Astrocyte (in vitro differentiated cells and primary cell): Measurements from ENCODE around the gene KCNMA1. TPM values are rescaled to one million over a fixed set of nuclear protein-coding genes. Genes with fewer than 3 reads are reported as not detected.

ENCODE experiments used
- DNase-seq: peaks from one replicate; pipeline ENCODE4 v3.0.0-alpha.2; 2010; ENCODE audit warnings: low read depth
- FAIRE-seq: peaks from 2 replicates; lab custom pipeline; 2011; peaks lifted over from hg19 to GRCh38; lab: Jason Lieb, UNC
- H2AFZ ChIP-seq: 2 replicates; pipeline ENCODE4 v1.6.0; 2012; ENCODE audit warnings: low read depth, low read length, inconsistent platforms
- H3K27ac ChIP-seq: 2 replicates; pipeline ENCODE4 v1.5.1; 2011; ENCODE audit warnings: low read depth, low read length, inconsistent platforms
- H3K27me3 ChIP-seq: 2 replicates; pipeline ENCODE4 v1.6.0; 2011; ENCODE audit warnings: low read length, inconsistent platforms; ENCODE audit not compliant: insufficient read depth
- H3K36me3 ChIP-seq: 2 replicates; pipeline ENCODE4 v1.5.1; 2011; ENCODE audit warnings: low read length, inconsistent platforms; ENCODE audit not compliant: insufficient read depth
- H3K4me1 ChIP-seq: 2 replicates; pipeline ENCODE4 v1.5.1; 2011; ENCODE audit warnings: low read length, inconsistent platforms; ENCODE audit not compliant: insufficient read depth
- H3K4me2 ChIP-seq: 2 replicates; pipeline ENCODE4 v1.6.0; 2012; ENCODE audit warnings: low read length, inconsistent platforms
- H3K4me3 ChIP-seq: 2 replicates; pipeline ENCODE4 v1.5.1; 2011; ENCODE audit warnings: low read depth, mild to moderate bottlenecking, low read length, inconsistent platforms; ENCODE audit not compliant: insufficient read depth
- H3K79me2 ChIP-seq: 2 replicates; pipeline ENCODE4 v1.6.0; 2012; ENCODE audit warnings: mild to moderate bottlenecking, low read length, inconsistent platforms; ENCODE audit not compliant: insufficient read depth
- H3K9ac ChIP-seq: 2 replicates; pipeline ENCODE4 v1.6.0; 2012; ENCODE audit warnings: mild to moderate bottlenecking, low read length, inconsistent platforms
- H3K9me3 ChIP-seq: 2 replicates; pipeline ENCODE4 v1.5.1; 2012; ENCODE audit warnings: low read depth, mild to moderate bottlenecking, low read length, inconsistent platforms; ENCODE audit not compliant: insufficient read depth
- H4K20me1 ChIP-seq: 2 replicates; pipeline ENCODE4 v1.6.0; 2012; ENCODE audit warnings: low read length, inconsistent platforms; ENCODE audit not compliant: insufficient read depth
- H3K27ac Mint-ChIP-seq: one replicate; pipeline ENCODE4 v1.8.0; 2021; ENCODE audit warnings: mild to moderate bottlenecking, mixed read lengths; ENCODE audit not compliant: unreplicated experiment
- H3K27me3 Mint-ChIP-seq: one replicate; pipeline ENCODE4 v1.8.0; 2021; ENCODE audit warnings: low read depth, mixed read lengths; ENCODE audit not compliant: unreplicated experiment
- H3K36me3 Mint-ChIP-seq: one replicate; pipeline ENCODE4 v1.8.0; 2021; ENCODE audit warnings: low read depth, mixed read lengths; ENCODE audit not compliant: unreplicated experiment
- H3K4me1 Mint-ChIP-seq: one replicate; pipeline ENCODE4 v1.8.0; 2021; ENCODE audit warnings: low read depth, mixed read lengths; ENCODE audit not compliant: unreplicated experiment
- H3K4me3 Mint-ChIP-seq: one replicate; pipeline ENCODE4 v1.8.0; 2021; ENCODE audit warnings: mild to moderate bottlenecking, moderate library complexity, mixed read lengths; ENCODE audit not compliant: unreplicated experiment
- H3K9me3 Mint-ChIP-seq: one replicate; pipeline ENCODE4 v1.8.0; 2021; ENCODE audit warnings: mild to moderate bottlenecking, mixed read lengths; ENCODE audit not compliant: unreplicated experiment
- EZH2 ChIP-seq: IDR thresholded peaks from 2 replicates; pipeline ENCODE4 v1.6.1; 2012; ENCODE audit warnings: mild to moderate bottlenecking, low read length, inconsistent platforms; ENCODE audit not compliant: insufficient read depth
- total RNA-seq: library from RNA; stranded (reverse); gene quantifications from 2 replicates; pipeline ENCODE4 v1.2.1, GENCODE V29; 2021
- TF ChIP-seq, protein P1 (sequence below): IDR thresholded peaks from 2 replicates; pipeline ENCODE4 v1.5.1; 2011; ENCODE audit warnings: low read depth, mild to moderate bottlenecking, inconsistent platforms, low read length, moderate library complexity; ENCODE audit not compliant: insufficient read depth

KCNMA1 gene
- total RNA-seq, 1 donor from 2014 or later: 45.8 TPM

GRCh38 chr10:77087366-77087765 lies 550.2 kb downstream of the KCNMA1 start:
- Histone ChIP-seq H3K36me3 (no peaks in the 10 kb centered on the region), H3K4me3 (no peak overlapping the region), H3K4me2 (no peak overlapping the region), H2AFZ (no peak overlapping the region), H3K27me3 (no peaks in the 10 kb centered on the region), H3K27ac (no peak overlapping the region), H3K9me3 (no peaks in the 10 kb centered on the region), H3K9ac (no peak overlapping the region), H3K4me1 (no peaks in the 10 kb centered on the region), H3K79me2 (no peaks in the 10 kb centered on the region), H4K20me1 (no peaks in the 10 kb centered on the region)
- H3K27me3 Mint-ChIP-seq: no peaks in the 10 kb centered on the region
- peak; percentile 21 for DNase-seq
- H3K4me1 Mint-ChIP-seq: no peaks in the 10 kb centered on the region
- FAIRE-seq: no peak
- no peak for TF ChIP-seq EZH2
- TF ChIP-seq, protein P1, sequence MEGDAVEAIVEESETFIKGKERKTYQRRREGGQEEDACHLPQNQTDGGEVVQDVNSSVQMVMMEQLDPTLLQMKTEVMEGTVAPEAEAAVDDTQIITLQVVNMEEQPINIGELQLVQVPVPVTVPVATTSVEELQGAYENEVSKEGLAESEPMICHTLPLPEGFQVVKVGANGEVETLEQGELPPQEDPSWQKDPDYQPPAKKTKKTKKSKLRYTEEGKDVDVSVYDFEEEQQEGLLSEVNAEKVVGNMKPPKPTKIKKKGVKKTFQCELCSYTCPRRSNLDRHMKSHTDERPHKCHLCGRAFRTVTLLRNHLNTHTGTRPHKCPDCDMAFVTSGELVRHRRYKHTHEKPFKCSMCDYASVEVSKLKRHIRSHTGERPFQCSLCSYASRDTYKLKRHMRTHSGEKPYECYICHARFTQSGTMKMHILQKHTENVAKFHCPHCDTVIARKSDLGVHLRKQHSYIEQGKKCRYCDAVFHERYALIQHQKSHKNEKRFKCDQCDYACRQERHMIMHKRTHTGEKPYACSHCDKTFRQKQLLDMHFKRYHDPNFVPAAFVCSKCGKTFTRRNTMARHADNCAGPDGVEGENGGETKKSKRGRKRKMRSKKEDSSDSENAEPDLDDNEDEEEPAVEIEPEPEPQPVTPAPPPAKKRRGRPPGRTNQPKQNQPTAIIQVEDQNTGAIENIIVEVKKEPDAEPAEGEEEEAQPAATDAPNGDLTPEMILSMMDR: no peak
- H3K36me3 Mint-ChIP-seq: peaks cover 10% of the 10 kb centered on the region
- H3K27ac Mint-ChIP-seq: no peak overlapping the region
- H3K9me3 Mint-ChIP-seq: no peaks in the 10 kb centered on the region
- no peak overlapping the region for H3K4me3 Mint-ChIP-seq

- Histone ChIP-seq H3K27ac (no peak overlapping the region), H3K4me3 (no peak overlapping the region), H2AFZ (no peak overlapping the region), H3K4me2 (no peak overlapping the region), H3K9ac (no peak overlapping the region), H3K9me3 (no peaks in the 10 kb centered on the region), H4K20me1 (no peaks in the 10 kb centered on the region), H3K36me3 (no peaks in the 10 kb centered on the region), H3K27me3 (no peaks in the 10 kb centered on the region), H3K4me1 (no peaks in the 10 kb centered on the region), H3K79me2 (no peaks in the 10 kb centered on the region)
- TF ChIP-seq, protein P1: no peak
- no peak for TF ChIP-seq EZH2
- Mint-ChIP-seq H3K4me1 (no peaks in the 10 kb centered on the region), H3K27ac (no peak overlapping the region), H3K27me3 (no peaks in the 10 kb centered on the region), H3K4me3 (no peak overlapping the region), H3K9me3 (no peaks in the 10 kb centered on the region), H3K36me3 (peaks cover 10% of the 10 kb centered on the region)
- no peak for DNase-seq
- FAIRE-seq: no peak
These were observed 551.5 kb downstream of the KCNMA1 start for GRCh38 chr10:77086081-77086480.

DNA sequence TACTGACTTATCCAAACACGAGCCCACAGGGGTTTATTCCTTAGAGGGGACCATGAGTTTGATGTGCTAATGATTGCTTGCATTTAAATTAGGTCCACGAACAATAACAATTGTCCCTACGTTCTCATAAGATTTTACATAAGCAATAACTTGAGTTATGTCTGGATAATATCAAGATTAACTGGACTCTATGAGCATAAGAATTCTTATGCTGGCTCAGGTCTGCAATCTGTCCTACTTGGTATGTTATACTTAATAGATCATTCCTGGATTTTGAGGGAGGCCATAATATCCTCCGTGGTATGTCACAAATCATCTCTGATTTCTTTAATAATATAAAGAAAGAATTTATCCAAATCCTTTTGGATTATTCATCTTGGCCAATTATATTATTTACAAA lies 552.3 kb downstream of the KCNMA1 start:
- no peak overlapping the region for H3K27ac ChIP-seq

More for the DNA sequence above, 552.3 kb downstream of the KCNMA1 start:
- no peaks in the 10 kb centered on the region for H3K4me1 ChIP-seq
- no peaks in the 10 kb centered on the region for H4K20me1 ChIP-seq
- no peak for DNase-seq
- no peak overlapping the region for H2AFZ ChIP-seq
- TF ChIP-seq, protein P1: no peak
- TF ChIP-seq EZH2: no peak
- H3K9me3 ChIP-seq: no peaks in the 10 kb centered on the region
- no peak overlapping the region for H3K4me3 ChIP-seq
- H3K27me3 Mint-ChIP-seq: no peaks in the 10 kb centered on the region
- no peaks in the 10 kb centered on the region for H3K9me3 Mint-ChIP-seq
- H3K4me3 Mint-ChIP-seq: no peak overlapping the region
- H3K36me3 Mint-ChIP-seq: peaks cover 7% of the 10 kb centered on the region
- no peak overlapping the region for H3K4me2 ChIP-seq
- no peaks in the 10 kb centered on the region for H3K27me3 ChIP-seq
- H3K27ac Mint-ChIP-seq: no peak overlapping the region
- no peaks in the 10 kb centered on the region for H3K4me1 Mint-ChIP-seq
- H3K36me3 ChIP-seq: no peaks in the 10 kb centered on the region
- H3K79me2 ChIP-seq: no peaks in the 10 kb centered on the region
- no peak for FAIRE-seq
- H3K9ac ChIP-seq: no peak overlapping the region
